ENCODE data around the gene WRNIP1. TPM values are rescaled to one million over a fixed set of nuclear protein-coding genes. Genes with fewer than 3 reads are reported as not detected.
"Not testable (repeated sequence)": the region's sequence is repeated elsewhere in the genome, so short reads cannot be mapped to it uniquely, and the experiment has no call there.

WRNIP1 gene
- total RNA-seq, 1 experiment from 2014 or later, result 85.9 TPM

DNA sequence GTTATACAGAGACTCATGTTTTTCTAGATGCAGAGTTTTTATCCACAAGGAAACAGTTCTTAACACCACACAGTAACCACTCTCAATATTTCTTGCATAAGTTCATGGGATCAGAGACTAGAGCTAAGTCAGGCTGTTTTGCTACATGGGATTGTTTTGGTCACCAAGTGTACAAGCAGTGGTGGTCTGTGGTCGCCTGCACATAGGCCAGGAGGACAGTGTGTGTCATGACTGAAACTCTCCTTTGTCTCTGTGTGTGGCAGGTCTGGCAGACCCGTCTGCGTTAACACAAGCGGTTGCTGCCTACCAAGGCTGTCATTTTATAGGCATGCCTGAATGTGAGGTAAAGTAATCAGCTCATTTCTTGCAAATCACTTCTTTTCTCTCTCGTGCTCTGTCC is 18.9 kb downstream of the WRNIP1 start:
- DNase-seq (ENCODE audit: low spot score), result no peak

DNA sequence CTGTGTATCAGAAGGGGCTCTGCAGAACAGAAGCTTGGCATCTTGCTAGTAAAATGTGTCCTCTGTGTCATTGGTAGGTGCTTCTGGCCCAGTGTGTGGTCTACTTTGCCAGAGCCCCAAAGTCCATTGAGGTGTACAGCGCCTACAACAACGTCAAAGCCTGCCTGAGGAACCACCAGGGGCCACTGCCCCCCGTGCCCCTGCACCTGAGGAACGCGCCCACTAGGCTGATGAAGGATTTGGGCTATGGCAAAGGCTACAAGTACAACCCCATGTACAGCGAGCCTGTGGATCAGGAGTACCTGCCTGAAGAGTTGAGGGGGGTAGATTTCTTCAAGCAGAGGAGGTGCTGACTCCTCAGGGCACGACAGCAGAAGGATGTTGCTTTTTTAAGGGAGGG is 19.7 kb downstream of the WRNIP1 start:
- DNase-seq (ENCODE audit: low spot score), result no peak

DNA sequence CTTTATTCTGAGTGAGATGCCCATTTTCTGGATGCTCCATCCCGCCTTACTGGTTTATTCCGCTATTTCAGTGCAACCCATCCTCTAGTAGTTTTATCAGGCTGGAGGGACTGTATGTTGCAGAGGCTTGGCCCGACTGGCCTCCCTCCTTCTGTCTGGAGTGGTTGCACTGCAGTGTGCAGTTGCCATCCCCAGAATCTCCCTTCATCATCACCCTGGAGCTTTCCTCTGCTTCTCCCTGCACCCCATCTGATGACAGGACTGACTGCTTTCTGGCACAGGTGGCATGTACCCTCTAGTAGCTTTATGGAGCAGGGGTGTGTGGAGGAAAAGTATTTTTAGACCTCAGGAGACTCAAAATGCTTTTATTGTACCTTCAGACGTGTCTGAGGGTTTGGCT is 21.1 kb downstream of the WRNIP1 start:
- DNase-seq (ENCODE audit: low spot score), result no peak

DNA sequence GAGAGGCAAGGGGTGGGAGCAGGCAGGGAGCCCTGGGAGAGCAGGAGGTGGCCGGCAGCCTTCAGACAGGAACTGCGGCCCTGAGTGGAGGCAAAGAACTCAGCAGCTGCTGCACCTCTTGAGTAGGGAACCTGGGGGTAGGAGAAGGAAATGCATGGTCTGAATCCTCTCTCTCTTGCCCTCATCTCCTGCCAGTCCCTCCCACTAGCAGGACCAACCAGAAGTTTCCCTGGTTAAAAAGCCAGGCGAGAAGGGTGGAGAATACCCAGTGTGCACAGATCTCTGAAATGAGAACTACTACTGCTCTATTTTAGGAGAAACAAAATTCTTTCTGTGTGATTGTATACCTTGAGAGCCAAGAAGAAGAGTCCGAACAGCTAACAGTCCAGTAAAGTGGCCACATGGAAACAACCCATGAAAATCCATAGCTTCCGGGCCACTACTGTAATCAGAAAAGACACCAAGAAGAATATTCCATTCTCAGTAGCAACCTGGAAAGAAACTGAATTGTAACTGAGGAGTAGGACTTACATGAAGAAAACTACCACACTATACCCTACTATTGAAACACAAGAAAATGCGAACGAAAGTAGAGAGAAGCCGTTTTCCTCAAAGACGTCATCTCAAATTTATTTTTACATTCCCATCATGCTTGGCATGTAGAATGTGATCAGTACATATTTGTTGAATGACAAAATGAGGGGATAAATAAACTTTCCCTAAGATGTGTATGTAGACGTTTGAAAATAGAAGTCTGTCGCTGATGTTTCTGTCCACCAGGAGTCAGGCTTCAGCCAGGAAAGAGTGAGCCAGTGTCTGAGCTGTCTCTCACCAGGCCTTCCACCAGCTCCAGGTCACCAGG is 25.6 kb downstream of the WRNIP1 start:
- DNase-seq (ENCODE audit: low spot score), result peak; percentile 79

DNA sequence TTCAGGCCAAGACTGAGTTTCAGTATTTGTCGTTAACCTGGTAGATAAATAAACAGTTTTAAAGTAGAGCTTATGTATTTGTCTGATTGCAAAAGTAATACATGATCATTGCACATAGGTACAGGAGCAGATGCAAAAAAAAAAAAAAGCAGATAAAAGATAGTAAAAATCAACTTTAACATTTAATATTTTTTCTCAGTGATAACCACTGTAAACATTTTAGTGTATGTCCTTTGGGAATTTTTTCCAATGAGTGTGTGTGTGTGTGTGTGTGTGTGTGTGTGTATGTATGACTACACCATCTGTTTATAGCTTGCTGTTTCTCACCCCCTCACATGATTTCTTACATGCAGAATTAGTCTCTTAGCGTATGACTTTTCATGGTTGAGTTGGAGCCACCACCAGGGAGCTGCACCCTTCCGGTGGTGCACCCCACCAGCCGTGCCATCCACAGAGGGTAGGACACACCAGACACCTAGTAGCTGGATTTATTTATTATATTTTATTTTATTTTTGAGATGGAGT is 26.3 kb downstream of the WRNIP1 start:
- no peak for DNase-seq (ENCODE audit: low spot score)

DNA sequence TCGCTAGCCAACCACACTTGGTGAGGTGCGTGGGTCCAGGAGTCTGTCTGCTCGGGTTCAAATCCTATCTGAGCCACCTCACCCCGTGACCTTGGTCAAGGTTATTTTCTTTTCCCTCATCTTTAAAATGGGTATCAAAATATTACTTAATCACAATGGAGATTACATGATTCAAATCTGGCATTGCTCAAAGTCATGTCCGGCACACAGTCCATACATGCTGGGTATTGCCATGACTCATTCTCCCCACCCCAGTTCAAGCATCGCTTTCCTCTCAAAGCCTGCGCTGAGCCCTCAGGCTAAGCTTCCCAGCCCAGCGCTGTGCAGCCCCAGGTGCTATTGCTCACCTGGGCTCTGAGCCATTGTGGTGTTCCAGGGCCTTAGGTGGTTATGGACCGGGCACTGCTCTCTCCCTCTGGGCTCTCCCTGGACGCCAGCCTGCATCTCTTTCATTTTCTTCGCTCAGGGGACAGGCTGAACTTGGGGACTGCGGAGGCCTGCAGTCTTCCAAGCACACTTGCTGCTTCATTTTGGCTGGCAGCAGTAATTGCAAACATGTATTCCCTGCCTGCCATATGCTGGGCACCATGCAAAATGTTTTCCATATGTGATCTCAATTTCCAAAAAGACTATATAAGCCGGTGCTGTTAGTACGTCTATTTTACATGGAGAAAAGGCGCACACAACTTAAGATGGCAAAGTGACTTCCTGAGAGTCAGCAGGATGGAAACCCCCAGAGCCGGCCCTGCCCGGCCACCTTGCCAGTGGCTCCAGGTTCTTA is 27.3 kb downstream of the WRNIP1 start:
- DNase-seq (ENCODE audit: low spot score), result no peak

DNA sequence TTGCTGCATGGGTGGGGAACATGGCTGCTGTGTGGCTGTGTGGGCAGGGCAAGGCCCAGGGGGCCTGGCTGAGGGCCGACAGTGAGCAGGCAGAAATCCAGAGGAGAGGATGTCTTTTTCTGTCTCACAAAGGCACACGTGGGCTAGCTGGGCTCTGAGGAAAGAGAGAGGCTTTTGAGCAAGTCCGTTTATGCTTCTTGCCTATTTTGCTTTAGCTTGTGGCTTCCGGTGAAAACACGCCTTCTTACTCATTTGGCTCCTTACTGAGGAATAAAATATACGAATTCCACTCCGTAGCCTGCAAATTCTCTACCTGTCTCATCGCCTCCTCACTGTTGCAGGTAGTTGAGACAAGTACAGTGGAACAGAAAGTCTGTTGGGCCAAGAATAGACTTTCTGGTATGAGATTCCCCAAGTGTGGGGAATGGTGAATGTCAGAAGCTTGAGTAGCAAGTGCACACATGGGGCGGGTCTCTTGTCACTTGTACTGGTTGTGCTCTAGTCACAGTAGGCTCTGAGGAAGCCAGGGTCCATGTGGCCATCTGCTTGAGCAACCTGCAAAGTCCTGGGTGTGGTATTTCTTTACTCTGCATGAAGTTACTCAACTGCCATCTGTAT is 28.4 kb downstream of the WRNIP1 start:
- no peak for DNase-seq (ENCODE audit: low spot score)

DNA sequence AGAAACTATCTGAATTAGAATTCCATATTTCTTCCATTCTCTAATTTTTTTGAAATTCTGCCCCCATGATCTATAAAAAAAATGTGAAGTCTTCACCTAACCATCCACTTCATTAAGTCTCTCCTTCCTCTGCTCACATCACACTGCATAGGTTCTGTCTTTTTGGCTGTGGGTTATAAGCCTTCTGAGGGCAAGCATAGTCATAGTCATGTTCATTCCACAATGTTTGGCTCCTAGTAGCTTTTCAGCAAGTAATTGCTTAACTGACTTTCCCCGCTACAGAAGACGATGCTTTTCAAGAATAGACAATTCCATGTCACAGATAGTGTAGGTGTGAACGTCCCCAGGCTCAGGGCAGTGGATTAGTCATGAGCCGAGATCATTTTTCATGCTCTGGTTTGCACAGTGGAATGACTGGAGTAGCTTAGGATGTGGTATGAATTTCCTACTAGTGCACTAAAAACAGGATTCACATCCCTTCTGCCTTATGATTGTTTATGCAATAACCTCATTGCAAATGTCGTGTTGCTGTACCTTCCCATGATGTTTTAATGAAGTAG is 29.1 kb downstream of the WRNIP1 start:
- peak; percentile 33 for DNase-seq (ENCODE audit: low spot score)

DNA sequence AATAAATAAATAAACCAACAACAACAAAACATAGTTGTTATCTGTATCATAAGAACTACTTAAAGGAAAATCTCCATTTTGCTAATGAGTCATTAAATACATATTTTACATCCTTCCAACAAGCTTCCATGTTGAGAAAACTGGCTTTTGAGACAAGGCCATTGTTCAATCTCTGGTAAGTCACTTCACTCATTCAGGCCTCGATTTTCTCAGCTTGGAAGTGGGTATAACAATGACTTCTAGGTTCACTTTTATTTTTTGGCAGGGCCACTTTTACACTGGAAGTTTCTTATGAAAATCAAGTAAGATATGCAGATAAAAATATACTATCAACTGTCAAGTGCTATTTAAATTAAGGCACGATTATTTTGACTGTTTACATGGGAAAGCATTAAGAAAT is 30.0 kb downstream of the WRNIP1 start:
- DNase-seq (ENCODE audit: low spot score), result no peak

DNA sequence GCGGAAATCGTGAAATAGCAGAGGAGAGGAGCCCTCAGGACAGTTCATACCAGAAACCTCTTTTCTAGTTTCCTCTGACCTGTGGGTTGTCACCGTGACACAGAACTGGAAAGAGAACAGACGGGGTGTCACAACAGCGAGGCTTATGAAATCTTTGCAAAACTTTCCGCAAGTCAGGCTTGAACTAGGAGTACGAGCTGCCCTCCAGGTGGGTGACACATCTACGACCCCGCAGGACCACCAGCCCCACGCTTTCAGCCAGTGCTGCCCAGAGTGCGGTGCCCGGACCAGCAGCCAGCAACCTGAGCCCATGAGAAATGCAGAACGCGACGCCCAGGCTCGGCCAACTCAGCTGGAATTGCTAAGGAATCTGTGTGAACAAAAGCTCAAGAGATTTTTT is 30.8 kb downstream of the WRNIP1 start:
- no peak for DNase-seq (ENCODE audit: low spot score)

DNA sequence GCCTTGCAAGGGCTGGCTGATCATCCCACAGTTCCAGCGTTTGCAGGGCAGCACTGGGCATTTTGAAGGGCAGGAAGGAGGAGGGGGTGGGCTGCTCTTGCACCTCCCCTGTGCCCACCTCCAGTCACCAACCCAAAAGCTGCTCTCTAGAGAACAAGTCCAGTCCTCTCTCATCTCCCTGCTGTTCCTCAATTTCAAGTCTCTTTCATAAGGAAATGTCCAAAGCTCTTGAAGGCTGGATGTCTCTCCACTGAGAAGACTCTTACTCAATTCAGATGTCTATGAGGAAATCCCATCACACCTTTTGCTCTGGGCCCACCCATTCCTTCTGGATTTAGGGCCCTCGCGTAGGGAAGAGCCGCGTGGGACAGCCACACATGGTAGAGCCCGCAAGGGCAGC is 31.7 kb downstream of the WRNIP1 start:
- no peak for DNase-seq (ENCODE audit: low spot score)

DNA sequence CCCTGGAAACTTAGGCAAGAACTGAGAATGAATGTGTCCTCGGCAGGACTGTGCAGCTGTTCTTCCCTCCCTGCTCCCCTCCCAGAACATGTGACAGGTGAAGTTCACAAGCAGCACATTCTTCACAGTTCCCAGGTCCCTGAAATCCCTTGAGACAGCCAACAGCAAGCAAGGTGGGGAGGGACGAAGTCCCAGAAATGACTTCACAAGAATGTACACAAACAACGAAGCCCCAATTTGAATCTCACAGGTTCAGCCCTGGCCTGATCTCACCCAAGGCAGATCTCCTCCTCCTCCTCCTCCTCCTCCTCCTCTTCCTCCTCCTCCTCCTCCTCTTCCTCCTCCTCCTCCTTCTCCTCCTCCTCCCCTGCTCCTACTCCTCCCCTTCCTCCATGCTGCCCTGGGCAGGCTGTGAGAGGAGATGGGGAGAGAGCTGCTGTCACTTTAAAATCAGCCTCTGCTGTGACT is 32.4 kb downstream of the WRNIP1 start:
- DNase-seq (ENCODE audit: low spot score), result peak; percentile 22

DNA sequence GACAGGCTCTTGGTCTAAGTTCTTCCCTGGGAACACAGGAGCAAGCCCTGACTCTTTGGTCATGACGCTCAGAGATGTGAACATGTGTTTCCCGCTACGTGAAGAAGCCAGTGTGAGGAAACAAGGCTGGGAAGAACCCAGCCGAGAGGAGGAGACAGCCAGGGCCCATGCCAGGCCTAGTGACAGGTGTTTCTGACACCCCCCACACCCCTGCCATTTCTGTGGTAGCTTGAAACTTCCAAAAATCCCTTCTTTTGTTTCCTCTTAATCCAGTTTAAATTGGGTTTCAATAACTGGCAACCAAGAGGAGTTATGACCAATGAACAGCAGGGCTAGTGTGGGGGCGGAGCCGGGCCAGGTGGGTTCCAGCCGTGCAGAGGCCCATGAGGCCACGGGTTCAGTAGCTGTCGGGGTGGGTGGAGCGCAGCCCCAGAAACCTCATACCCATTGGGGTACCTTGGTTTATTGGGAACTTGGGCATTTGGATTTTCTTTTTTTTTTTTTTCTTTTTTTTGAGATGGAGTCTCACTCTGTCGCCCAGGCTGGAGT is 33.5 kb downstream of the WRNIP1 start:
- DNase-seq (ENCODE audit: low spot score), result no peak

DNA sequence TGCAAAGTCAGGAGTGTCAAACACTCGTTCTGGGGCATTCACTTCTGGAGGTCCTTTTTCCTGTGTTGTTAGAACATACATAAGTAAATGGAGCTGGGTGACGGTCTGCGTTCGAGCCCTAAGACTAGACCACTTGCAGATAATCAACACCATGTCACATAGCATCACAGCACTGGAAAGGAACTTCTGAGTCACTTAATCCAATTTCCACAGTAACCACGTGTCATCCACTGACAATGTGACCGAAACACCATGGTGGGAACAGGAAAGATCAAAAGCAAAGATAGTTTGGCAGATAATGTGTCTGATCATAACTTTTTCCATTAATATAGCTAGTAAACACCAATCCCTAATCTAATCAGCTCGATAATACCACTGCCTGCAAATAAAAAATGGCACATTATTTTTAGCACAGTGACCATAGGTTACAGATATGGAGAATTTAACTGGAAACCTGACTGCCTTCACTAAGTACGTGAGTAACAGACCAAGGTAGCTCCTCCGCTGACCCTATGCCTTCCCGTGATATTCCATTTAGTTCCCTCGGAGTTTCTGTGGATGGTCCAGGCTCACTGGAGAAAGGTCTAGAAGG is 34.8 kb downstream of the WRNIP1 start:
- no peak for DNase-seq (ENCODE audit: low spot score)

DNA sequence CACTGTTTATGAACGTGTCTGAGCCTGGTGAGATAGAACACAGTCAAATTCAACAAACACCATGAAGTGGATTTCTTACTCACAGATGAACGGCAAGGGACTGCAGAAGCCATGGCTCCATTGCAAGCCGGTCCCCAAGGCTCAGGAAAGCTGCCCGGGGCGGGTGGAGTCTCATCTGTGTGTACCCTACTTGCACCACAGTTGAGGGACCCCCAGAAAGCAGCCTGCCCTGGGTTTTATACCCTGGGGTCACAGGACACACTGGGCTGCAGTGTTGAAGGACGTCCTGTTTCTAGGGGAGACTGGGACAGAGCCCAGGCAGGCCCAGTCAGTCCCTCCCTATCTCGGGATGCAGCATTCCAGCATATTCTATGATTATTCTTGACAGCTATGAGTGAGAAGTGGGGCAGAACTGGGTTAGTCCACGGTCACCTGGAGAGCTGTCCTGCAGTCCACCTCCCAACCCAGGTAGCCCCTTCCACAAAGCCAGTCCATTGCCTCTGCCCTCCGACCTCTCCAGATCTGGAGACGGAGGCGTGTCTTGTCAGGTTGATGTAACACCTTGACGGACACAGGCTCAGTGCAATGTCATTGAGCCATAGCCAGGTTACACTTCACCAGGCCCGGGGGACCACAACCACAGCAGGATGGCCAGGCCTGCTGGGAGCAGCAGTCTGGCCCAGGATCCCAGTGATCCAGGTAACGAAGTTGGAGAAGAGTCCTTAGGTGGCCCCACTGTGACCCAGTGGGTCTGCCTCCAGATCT is 35.5 kb downstream of the WRNIP1 start:
- DNase-seq (ENCODE audit: low spot score), result no peak

DNA sequence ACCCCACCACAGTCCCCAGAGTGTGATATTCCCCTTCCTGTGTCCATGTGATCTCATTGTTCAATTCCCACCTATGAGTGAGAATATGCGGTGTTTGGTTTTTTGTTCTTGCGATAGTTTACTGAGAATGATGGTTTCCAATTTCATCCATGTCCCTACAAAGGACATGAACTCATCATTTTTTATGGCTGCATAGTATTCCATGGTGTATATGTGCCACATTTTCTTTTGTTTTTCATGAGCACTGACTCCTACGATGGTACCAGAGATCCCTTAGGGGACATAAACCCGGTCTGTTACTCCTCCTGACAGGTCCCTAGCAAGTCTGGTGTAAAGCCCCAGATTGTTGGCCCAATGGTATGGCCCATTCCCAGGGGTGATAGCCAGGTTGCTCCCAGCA is 36.5 kb downstream of the WRNIP1 start:
- not testable (repeated sequence) for DNase-seq (ENCODE audit: low spot score)

DNA sequence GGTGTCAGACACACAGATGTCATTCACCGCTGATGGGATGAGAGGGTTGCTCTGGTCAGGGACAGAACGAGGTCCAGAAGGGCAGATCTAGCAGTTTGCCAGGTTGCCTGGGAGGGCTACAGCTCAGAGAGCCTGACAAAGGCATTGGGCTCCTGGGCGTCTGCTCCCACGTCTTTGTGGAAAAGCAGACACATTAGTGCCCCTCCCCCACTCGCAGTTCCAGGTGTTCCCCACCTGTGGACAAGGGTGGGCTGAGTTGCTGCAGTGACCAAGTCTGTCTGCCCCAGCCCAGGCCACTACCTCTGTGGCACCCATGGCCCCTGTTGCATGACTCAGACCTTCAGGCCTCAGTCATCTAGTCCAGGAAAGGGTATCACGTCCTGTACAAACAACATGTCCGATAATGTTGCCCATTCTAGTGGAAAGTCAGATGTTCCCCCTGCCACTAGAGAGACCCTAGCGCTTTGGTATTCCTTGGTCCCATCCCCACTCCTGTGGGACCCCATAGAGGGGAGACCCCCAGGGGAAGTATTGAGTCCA is 37.4 kb downstream of the WRNIP1 start:
- DNase-seq (ENCODE audit: low spot score), result no peak

DNA sequence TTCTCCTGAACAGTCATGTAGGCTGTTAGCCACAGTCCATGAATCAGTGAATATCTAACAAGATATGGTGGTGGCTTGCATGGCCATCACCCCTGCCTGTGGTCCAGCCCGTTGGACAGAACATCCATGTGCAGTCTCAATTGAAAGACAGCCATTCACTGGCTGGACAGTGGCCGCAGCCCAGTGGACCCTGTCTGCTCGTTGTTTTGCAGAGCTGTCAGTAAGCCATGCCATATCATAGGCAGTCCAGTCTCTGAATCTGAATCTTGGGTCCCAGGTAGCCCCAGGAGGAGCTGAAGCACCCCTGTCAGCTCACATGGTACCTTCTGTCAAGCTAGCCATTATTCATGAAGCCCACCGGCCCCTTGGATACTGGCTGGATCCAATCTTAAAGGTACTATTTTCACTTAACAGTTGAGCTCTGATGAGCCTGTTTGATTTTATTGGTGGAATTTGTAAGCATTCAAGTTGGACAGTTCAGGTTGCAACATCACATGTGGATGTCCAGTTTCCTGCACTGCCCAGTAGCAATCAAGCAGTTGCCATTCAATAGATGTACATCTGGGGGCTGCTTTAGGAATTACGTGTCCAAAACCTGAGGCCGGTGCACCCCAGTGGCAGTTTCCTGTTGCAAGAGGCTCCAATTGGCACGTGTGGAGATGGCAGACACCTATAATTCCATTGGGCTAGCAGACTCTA is 38.7 kb downstream of the WRNIP1 start:
- no peak for DNase-seq (ENCODE audit: low spot score)

DNA sequence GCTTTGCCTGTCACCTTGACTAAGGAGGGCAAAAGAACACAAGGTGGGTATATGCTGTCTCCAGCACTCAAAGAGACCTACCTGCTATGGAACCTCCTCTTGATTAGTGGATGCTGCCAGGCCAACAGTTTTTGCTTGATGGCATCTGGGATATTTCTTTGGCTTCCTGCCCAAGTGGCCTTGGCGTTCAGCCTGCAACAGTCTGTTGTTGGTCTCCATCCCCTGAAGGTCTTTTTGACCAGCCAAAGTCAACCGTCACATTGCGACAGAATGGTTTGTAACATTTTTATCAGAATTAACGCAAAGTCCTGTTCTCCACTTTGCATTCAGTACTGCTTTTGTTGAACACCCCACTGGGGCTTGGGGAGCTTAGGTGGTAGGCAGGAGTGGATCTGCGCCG is 39.3 kb downstream of the WRNIP1 start:
- no peak for DNase-seq (ENCODE audit: low spot score)

DNA sequence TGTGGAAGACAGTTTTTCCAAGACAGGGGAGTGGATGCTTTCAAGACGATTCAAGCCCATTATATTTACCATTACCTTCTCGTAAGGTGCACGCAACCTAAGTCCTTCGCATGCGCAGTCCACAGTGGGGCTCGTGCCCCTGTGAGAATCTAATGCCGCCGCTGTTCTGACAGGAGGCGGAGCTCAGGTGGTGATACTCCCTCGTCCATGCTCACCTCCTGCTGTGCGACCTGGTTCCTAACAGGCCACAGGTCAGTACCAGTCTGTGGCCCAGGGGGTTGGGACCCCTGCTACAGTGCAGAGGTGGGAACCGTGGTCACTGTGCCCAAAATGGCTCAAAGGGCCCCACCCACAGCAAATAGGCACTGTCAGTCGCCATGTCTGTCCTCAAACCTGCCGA is 39.8 kb downstream of the WRNIP1 start:
- DNase-seq (ENCODE audit: low spot score), result no peak
